CD1c-positive myeloid dendritic cell (primary cell): ENCODE data around the gene NME8.

ENCODE experiments used
- DNase-seq: peaks from one replicate; pipeline ENCODE4 v3.0.0-alpha.2; 2016; ENCODE audit errors: extremely low spot score

The NME8 gene

DNA sequence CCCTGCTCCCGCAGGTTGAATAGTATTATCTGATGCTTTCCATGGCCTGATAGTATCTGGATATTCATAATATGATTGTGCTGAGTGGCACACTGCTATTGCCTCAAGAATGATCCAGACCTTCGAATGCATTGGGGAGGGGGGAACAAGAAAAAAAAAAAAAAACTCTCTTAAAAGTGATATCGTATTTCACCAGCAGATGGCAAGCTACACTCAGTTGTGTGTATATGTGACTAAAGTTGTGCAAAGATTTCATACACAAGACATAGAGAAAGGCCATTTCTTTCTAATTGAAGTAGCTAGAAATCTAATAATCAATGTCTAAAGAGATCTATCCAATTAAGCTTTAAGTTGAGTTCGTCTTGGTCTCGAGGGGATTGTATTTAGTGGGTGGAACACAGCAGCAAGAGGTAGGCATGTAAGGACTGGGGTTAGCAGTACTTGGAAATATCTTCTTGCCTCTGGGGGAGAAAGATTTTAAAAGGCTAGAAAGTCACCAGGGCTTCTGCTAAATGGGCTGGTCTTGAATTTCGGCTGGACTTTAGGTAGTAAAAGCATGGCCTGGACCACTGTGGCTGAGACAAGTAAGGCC is 52.9 kb downstream of the NME8 start:
- peak; percentile 41 for DNase-seq

DNA sequence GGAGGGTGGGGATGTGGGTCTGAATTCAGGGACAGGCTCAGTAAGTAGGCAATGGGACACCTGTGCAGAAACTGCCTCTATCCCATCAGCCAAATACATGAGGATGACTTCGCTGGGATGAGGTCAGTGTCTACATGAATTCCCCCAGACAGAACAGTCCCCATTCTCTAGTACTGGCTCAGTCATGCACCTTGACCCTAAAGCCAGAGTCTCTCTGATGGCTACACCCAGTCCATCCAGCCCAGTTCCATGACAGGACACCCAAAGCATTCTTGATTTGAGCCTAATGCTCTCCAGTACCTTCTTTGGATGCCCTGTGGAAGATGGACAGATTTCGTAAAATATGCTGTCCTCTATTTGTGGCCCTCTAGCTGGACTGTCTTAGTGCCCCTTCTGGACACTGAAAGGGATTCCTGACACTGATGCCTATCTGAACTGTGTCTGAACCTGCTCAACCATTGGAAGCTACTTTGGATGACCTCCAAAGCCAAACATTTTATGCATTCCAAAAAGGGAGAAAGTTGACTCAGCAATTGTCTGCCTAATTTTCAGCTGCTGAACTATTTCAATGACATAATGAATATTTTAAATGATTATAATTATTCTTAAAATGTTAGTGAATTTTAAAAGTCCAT is 53.6 kb downstream of the NME8 start:
- DNase-seq: no peak

DNA sequence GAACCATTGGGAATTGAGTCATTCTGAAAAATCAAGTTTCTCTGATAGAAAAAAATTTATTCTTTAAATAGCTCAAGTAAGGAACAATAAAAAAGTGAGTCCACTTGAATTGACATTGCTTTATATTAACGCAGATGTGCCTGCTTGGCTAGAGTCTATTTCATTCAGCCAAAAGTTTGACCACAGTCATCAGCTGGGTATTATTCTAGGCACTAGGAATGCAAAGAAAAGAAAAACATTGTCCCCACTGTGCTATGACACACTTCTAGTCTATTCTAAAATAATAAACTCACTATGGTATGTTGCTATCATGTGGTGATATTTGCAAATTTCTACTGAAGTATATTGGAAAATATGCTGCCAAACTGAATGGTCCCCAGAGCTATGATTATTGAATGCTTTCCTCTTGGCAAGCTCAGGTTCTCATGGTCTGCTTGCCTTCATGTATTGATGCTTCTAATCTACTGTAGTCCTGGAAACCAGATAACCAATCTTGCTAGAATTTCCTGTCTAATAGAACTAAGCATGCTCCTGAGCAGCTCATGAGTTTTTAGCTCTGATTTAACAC is 59.9 kb downstream of the NME8 start:
- DNase-seq: no peak

DNA sequence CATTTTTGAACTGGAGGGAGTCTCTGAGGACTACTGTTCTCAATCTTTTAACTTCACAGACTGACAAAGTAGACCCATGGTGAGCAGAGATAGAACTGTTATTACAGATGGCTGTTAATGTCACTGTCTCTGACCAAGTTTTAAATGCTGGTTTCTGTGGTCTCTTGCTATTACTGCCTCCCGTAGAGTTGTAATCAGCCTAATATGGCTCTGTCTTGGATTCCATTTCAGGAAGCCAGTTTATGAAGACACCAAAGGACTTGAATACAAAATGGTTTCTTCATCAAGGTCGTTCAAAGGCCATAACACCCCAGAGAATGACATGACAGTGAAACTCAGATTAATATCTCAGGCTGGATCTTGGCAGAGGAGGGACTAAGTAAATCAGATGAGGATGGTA is 64.4 kb downstream of the NME8 start:
- DNase-seq: no peak

DNA sequence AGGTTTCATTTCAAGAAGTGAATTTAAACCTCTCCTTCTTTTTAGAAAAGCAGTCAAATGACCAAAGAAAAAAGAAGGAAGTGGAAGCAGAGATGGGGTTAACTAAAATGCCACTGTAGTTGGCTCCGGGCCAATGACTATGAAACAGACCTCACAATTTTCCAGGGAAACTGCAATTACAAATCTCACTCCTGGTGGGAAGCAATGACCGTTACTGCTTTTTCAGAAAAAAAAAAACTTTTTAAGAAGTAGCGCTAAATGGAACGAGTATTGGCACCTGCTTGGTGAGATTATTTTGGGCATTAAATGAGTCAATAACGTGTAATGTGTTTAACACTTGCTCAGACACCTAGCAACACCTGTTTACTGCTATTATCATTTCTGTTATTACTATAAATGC is 67.0 kb downstream of the NME8 start:
- DNase-seq: peak; percentile 83

DNA sequence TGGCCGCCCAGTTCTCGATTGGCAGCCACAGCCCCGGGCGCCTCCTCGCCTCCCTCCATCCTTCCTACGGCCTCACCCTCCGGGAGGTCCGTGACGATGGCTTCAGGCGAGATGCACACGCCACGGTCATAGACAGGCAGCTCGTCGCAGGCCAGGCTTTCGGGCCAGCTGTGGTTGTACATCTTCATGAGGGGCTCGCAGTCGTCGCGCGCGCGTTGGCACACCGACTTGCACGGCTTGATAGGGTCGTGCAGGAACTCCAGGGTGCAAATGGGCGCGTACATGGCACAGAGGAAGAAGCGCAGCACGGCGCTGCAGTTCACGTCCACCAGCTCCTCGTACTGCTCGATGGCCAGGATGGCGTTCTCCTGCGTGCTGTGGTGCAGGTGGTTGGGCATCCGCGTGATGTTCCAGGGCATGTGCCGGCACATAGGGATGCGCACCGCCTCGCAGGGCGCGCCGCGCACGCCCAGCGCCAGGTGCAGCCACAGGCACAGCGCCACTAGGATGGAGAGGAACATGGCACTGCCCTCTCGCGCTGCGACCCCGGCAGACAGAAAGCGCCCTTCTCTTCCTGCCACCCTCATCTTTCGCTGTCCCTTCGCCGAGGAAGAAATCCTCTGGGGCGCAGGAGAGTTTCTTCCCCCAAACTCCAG is 67.7 kb downstream of the NME8 start:
- DNase-seq: peak; percentile 13

DNA sequence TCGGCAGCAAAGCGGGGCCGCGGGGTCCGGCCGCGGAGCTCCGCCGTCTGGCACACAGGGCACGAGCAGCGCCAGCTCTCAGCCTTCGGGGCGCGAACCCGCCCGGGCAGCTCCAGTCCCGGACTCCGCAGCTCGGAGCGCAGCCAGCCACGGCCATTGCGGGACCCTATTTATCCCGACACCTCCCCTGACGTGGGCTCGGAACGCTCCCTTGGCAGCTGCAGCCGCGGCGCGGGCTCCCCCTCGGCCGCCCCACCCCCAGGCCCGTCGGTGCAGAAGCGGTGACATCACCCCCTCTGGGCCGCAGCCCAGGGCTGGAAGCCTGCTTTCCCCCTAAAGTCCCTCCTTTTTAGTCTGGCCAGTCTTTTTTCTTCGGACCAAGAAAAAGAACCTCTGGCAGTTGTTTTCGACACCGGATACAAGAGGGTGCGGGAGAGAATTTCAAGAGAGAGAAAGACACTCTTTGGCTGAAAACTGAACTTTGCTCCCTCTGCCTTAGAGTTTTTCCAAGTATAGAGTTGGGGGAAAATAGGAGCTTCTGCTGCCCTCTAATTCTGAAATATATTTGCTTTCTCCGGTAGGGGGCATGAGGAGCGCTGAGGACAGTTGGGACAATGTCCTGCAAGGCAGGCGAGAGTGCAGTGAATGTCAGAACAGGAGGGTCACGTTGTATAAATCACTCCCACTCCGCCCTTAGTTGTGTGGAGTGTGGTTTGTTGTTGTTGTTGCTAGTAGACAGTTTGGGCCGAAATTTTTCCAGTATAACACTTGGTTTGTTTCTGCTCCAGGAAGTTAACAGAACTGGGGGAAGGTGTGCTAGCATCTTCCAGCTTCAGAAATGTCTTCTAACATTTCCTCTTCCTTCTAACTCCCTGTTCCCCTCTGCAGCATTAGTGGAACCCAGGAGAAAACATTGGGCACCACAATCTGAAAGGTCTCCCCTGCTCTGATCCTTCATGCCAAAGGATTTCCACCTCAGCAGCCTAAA is 68.6 kb downstream of the NME8 start, which contains the start of gene SFRP4:
TSS of gene SFRP4 (minus strand) at position 145 of the 988 bp plus-strand sequence. CDS start 280 bp downstream, outside the sequence.
- DNase-seq: peak; percentile 65

DNA sequence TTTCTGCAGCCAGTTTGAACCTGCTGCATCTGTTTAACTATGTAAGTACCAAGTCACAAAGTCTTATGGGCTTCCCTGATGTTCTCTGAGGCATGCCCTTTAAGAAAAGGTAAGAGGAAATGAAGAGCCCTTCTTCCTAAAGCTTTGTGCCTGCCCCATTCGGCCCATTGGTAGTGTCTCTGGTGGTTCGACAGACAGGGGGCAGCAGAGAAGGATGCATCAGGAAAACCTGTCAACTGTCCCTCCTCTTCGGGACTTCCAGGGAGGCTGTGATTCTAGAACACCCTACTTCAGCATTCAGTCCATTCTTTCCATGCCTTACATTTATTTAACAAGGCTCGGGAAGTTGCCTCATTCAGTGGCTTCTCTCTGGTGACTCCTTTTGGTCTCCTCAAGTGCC is 70.1 kb downstream of the NME8 start:
- DNase-seq: no peak

DNA sequence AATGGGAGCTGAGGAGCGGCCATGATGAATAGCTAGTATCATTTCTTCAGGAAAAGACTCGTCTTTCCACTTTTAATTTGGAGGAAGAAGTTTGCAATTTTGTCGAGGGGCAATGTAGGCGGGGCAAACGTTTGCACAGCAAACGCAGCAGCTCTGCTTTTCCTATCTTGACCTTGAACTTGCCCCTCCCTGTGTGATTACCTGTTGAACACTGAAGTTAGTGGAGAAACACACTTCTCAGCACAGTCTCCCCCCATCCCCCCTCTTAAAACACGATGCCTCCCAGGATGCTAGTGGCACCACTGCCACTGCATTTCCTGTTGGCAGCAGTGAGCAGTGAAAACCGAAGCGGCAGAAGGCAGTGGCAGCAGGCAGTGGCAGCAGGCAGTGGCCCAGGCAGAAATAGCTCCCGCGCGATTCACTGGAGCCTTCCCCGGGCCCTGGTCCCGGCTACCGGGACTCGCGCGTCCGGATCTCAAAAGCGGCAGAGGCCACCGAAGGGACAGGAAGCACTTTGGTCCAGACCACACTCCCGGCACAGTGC is 72.0 kb downstream of the NME8 start, which contains the start of gene EPDR1:
TSS of gene EPDR1 (plus strand) at position 336 of the 544 bp plus-strand sequence. CDS start 300 bp downstream, outside the sequence.
- peak; percentile 57 for DNase-seq

DNA sequence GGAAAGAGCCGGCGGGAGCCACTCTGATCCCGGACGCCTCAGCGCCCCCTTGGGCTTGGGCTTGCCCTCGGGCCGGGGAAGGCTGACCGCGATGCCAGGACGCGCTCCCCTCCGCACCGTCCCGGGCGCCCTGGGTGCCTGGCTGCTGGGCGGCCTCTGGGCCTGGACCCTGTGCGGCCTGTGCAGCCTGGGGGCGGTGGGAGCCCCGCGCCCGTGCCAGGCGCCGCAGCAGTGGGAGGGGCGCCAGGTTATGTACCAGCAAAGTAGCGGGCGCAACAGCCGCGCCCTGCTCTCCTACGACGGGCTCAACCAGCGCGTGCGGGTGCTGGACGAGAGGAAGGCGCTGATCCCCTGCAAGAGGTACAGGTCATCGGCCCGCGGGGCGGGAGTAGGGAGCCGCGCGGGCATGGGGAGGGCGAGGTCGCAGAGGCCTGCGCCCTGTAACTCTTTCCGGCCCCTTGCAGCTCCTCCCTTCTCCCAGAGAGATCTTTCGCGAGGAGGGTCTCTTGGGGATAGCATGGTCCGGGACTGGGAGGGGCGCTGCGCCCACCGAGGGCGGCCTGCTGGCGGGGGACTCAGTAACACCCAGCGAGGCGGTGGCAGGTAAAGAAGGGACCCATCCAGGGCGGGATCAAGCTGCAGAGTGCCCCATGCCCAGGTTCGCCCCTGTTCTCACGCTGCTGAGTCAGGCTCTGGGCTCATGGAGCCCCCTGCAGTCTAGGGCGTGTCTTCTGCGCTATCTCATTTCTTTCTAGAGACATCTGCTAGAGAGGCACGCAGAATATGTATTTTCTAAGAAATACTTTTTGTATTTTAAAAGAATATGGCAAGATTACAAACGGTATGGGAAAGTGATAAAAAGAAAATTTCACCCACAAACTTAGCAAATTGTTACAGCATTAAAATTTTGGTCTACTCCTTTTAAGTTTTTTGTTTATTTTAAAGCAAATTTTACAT is 72.7 kb downstream of the NME8 start:
- DNase-seq: peak; percentile 40

DNA sequence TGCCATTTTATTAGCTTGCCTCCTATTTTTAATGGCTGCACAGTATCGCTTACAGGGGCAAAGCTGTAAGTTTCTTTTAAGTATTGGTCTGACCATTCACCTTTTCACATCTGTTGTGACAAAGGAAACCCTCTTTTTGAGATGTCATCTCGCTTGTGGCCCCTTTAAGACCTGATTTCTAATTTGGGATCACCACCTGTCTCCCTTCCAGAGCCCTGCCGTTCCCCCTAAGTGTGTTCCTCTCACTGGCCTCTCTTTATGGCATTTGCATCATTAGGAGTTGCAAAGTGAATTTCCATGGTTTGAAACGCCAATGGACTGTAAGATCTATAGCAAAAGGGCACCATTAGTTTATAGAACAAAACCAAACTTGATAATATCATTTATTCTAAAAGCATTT is 73.5 kb downstream of the NME8 start:
- DNase-seq: no peak

DNA sequence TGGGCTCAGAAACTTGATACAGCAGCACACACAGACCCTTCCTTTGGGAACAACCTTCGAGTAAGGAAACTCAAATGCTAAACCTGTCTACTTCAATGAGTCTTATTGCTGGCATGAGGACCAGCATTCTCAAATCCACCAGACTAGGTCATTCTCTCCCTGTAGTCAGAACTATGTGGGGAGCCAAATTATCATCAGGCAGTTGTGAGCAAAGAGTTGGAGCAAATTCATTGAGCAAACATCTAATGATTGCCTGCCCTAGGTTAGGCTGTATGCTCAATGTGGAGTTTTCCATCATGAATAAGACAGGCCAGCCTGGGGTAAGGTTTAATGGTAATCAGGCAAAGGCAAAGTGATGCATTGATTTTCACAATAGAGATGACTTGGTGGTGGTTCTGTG is 75.6 kb downstream of the NME8 start:
- no peak for DNase-seq

DNA sequence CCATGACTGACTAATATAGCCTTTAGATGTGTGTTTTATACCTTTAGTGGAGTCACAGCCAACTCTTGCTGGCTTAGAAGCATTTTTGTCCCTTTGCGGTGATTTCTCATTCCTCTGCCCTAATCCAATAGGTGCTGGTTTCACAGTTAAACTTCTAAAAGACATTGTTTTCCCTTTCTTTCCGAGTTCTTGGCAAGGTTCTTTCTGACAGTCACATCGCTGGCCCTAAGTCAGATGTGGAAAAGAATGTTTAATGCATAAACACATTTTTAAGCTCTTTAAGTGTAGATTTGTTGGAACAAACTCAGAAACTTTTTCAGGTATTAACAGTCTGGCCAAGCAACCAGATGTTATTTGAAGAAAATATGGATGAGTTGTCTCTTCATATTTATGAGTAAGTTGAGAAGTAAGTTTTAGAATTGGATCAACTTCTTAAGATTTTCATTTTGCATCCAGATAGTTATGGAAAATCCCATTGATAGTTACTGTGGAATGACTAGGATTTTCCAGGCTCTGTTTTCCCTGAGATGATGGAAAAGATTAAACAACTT is 76.2 kb downstream of the NME8 start:
- DNase-seq: no peak

DNA sequence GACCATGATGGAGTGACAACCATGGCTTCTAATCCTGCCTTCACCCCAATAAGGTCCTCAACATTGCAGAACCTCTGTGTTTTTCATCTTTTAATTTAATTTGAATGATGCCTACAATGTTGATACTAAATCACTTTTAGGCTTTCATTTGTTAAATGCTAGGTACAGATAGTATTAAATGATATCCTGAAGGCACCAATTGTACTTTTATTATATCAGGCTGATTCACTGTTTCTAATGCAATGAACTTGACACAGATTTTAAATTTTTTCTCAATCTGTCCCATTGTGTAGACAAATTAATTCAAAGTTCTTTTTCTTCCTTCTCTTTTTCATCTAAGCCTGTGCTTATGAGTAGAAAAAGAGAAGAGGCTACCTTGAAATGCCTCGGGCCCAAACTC is 77.2 kb downstream of the NME8 start:
- DNase-seq: no peak

DNA sequence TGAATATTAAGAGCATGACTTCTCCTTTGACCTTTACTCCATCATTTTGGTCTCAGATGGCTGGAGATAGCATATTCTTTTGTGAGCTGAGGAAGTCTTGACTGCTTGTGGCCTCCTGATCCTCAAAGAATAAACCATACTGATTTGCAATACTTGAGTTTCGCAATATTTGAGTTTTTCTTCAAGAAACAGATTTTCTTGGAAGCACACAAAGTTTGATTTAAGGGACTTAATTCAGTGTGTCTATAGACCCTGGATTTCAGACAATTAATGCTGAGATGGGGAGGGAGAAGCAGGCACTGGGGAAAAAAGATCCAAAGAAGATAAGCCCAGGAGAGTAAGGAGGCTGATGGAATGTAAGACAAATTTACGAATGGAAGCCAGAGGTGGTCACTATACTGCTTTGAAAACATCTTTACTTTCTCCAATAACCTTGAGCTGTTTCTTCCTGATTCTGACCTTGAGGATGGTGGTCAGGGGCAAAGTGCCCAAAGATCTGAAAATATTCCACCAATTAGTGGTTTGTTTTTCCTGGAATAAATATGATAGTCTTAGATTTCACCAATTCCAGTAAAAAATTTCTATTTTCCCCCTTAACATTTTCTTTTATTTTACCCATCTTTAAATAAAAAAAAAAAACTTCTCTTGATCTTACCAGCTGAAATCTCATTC is 79.5 kb downstream of the NME8 start:
- no peak for DNase-seq

DNA sequence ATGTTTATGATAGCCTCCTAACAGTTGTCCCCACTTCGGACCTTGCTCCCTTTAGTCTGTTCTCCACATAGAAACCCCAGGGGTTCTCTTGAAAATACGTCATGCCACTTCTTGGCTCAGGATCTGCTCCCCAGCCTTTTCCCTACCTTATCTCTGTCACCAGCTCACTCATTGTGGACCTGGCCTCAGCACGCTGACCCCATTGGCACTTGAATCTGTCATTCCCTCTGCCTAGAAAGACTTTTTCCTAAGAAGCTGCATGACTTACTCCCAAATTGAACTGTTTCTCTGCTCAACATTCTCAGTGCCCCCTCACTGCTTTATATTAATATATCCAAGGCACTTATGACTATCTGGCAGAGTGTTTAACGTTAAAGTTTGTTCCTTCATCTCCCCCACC is 80.5 kb downstream of the NME8 start:
- DNase-seq: no peak

DNA sequence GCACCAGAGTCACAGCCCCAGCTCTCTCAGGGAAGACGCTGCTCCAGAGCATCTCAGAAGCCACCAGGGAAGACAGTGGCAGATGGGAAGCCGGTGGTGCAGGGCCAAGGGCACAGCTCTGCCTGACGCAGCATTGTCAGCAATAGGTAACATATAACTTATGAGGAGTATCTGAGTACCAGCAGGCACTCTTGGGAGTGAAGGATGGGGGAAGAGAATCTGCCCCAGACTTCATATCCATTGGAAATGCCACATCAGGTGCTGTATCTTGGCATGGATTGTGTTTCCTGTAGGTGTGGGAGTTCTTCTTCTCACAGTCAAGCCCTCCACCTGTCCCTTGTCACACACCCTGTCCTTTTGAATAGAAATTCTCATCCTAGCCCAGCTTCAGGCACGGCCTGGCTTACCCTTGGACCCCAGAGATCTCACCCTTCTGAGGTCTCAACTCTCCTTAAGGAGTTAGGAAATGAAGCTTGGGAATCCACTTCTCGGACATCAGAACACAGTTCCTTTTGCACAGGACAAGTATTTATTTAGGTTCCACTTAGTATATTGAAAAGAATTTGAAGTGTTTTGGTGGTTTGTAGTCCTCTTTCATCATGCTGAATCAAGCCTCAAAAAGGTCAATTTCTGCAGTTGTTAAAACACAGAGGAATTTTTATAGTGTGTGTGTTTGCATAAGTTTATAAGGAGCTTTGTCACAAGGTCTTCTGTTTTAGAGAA is 82.0 kb downstream of the NME8 start:
- DNase-seq: no peak

DNA sequence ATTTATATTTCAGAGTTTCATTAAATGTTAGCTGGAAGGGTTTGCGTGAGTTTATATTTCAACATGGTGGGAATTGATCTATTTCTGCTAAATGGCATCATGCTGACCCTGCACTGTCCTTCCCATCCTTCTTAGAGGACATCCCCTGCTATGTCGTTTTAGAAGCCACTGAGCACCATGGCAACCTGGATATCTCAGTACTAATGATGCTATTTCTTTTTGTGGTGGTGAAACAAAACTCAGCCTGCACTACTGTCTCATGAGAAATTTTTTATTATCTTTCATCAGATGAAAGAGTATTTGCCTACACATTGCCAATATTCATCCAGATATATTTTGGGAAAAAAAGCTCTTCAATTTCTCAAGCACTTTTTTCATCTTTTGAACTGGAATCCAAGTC is 84.1 kb downstream of the NME8 start:
- DNase-seq: no peak
